GM11168 (cell line): ENCODE results near the gene TMEM51.

Source experiments
- in situ Hi-C: fragments of 300-500 bp; cut with MboI; formaldehyde crosslinking; loops from one replicate; pipeline ENCODE4 v1.12.0; 2022; ENCODE audit warnings: low sequenced_read_pairs; ENCODE audit not compliant: unreplicated experiment

TMEM51 gene

DNA sequence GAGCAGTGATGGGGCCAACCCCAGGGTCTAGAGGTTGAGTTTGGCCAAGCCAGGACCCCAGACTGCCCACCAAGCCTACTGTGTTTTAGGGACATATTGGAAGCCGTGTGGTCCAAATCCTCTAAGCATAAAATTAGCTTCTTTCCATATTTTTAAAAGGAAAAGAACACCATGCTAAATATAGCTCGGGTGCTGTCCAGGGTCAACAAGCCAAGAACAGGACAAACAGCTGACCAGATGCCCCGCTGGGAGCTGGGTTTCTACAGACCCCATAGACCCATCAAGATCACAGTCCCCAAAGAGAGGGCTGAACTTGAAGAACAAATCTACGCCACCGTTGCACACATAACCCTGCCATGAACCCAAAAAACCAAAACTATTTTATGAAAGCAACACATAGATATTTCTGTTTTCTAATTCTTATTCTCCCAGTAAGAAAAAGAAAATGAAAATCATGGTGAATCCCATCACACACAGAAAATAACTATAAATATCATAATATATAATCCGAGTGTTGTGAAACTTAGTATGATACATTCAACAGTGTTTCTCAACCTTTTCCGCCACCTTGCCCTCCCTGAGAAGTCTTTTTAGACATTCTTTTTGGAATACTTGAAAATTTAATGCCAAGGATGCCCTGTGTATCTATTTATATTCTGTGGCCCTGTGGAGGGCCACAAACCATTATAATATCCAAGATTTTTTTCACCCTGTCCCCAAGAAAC lies 57.3 kb downstream of the TMEM51 start:
- in situ Hi-C loops = no loop called here

GRCh38 chr1:15211424-15211823 lies 57.9 kb downstream of the TMEM51 start:
- in situ Hi-C loops = no loop called here

DNA sequence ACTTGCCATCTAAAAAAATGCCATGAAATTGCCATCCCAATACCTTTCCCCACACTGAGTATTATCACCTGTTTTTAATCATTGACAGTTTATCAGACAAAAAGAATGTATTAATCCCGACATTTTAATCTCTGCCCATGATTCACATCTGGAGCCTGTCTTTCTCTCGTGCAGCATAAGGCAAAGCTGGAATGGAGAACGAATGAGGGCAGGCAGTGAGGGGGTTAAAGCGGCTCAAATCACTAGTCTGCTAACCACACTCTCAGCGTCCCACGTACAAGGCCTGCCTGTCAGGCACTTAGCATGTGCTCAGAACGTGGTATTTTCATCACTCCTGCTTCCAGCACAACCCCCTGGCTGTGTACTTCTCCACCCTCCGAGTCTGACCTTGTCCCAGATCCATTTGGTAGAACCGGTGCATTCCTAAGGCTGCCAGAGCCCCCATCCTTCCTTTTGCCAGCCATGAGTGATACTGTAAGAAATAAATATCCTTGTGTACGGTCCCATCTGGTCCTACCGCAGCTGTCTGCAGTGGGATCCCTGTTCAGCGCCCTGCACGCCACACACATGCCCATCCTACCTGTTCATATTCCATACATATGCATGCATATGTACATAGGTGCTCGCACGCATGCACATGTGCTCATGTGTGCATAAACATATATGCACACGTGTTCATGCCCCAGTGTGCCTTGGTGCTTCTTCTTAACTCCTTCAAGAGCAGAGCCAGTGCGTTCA lies 58.8 kb downstream of the TMEM51 start:
- in situ Hi-C loops = no loop called here

DNA sequence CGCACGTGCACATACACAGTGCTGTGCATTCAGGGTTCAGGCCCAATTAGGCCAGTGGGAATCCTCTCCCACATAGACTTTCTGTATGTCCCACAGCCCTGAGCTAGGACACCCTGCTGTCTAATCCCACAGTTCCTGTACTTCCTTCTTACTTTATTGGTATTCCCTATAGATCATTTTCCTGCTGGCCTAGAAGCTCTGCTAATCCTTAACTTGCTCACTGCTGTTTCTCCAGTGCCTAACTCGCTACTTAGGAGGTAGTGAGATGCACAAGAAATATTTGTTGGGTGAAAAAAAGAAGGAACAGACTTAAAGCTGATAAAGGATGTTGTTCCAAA lies 59.4 kb downstream of the TMEM51 start:
- in situ Hi-C loops = no loop called here

GRCh38 chr1:15213341-15213821 lies 59.8 kb downstream of the TMEM51 start:
- in situ Hi-C loops = no loop called here

- in situ Hi-C loops = no loop called here
Observed at GRCh38 chr1:15214527-15214926, 61.0 kb downstream of the TMEM51 start.

DNA sequence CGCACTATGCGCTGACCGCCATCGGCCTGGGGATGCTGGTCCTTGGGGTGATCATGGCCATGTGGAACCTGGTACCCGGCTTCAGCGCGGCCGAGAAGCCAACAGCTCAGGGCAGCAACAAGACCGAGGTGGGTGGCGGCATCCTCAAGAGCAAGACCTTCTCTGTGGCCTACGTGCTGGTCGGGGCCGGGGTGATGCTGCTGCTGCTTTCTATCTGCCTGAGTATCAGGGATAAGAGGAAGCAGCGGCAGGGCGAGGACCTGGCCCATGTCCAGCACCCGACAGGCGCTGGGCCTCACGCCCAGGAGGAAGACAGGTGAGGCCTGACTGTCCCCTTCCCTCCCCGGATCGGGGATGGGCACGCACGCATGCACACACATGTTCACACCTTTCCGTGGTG lies 61.6 kb downstream of the TMEM51 start:
- in situ Hi-C loops = no loop called here

GRCh38 chr1:15217654-15218053 lies 64.1 kb downstream of the TMEM51 start:
- in situ Hi-C loops = no loop called here

DNA sequence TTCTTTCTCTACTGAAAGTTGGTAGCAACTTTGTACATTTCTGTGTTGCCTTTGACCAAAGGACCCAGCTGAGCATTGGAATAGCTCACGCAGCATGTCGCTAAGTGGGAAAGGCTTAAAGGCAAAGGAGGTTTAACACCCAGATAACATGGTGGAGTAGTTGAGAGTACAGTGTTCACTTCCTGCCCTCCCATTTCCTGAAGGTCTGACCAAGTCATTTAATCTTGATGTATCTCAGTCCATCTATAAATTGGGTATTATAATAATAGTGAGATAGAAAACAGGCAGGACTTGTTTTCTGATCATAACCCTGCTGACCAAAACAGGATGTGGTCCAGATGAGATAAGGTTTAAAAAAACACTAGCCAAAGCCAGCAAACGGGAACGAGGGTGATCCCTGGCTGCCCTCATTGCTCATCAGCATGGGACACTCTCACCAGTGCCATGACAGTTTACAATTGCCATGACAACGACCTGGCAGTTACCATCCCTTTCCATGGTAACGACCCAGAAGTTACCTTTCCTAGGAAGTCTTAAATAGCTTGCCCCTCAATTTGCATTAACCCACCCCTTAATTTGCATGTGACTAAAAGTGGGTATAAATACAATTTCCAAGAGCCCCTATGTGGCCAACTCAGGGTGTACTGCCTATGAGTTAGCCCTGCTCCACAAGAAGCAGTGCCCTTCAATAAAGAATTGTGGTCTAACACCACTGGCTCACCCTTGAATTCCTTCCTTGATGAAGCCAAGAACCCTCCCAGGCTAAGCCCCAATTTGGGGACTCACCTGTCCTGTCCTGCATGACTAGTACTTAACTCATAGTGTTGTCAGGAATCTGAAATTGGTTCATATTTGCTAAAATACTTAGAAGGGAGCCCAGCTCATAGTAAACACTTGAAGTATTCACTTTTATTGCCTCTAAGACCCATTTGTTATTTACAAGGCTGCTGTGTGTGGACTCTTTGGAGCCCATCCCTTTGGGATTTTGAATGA lies 65.0 kb downstream of the TMEM51 start:
- in situ Hi-C loops = no loop called here

DNA sequence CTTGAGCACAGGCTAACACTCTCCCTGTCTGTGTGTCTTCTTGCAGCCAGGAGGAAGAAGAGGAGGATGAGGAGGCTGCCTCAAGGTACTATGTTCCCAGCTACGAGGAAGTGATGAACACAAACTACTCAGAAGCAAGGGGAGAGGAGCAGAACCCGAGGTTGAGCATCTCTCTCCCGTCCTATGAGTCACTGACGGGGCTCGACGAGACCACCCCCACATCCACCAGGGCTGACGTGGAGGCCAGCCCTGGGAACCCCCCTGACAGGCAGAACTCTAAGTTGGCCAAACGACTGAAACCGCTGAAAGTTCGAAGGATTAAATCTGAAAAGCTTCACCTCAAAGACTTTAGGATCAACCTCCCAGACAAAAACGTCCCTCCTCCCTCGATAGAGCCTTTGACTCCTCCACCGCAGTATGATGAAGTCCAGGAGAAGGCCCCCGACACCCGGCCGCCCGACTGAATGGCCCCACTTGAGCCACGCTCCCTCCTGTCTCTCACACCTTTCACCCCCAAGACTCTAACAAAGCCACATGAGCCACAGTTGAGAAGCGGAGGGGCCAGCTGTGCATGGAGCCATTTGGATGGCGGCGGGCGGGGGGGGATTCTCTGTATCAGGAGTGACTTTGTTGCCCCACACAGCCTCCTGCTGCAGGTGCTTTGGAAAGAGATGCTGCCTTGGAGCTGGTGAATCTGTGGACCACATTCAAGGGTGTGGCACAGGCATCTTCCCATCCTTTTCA lies 65.9 kb downstream of the TMEM51 start:
- in situ Hi-C loops = no loop called here

DNA sequence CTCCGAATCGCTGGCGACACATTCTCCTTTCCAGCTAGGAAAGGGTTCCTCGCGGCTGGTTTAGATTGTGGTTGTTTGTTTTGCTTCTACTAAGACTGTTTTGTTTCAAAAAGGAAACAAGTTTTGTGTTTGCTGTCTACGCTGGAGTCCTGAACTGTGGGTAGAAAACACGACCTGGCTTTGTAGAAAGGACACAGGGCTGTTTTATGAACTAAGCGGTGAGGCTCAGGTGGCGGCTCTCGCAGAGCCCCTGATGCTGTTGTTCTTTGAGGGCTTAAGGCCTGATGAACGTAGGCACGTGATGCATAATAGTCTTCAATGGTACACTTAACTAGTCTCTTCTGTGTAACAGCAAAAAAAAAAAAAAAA lies 66.5 kb downstream of the TMEM51 start:
- in situ Hi-C loops = no loop called here

DNA sequence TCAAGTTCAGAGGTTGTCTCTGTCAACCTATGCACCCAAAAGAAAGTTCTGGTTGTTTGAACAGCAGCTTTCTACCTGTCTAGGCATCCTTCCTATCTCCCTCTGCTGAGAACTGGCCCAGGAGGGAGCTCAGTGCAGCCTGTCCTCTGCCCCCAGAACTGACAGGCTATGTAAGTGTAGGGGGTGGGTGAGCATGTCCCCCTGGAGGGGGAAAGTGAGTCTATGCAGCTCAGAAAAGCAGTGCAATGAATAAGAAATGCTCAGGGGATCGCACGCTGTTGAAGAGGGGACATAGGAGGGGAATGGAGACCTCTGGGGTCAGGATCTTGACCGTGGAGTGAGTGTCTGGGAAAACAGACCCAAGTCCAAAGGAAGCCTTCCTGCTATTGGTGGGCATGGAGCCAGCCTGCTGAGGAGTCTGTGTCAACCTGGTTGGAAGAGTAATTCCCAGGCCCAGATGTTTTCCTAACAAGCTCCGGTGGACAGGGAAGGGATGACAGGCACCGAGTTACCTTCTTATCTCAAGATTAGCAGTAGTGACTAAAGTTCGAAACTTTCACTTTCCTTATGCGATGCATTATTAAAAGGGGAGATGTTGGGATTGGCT lies 67.4 kb downstream of the TMEM51 start:
- in situ Hi-C loops = no loop called here

GRCh38 chr1:15222653-15223303 lies 69.2 kb downstream of the TMEM51 start:
- in situ Hi-C loops = no loop called here

DNA sequence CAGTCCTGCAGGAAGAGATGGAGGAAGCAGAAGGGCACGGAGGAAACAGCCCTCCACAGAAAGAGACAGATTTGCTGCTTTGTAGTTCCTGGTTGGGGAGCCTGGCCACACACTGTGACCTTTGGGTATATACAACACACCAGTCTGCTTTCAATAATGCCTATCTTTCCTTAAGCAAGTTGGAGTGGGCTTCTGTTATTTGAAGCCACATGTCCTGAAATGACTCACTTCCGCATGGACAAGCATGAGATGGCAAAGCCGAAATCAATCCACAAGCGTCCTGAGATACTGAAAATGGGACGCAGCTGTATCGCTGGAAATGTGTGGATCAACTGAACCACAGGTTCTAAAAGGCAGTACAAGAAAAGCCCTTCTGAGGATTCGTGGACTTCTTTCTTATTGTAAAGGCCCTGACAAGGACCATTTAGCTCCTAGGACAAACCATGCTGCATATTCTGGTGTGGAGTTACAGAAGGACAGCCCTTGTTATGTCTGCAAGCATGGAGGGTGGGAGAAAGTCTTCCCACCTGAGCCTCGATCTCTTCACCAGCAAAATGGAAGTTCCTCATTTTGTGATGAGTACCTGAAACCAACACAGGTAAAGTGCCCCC lies 70.8 kb downstream of the TMEM51 start:
- in situ Hi-C loops = no loop called here

DNA sequence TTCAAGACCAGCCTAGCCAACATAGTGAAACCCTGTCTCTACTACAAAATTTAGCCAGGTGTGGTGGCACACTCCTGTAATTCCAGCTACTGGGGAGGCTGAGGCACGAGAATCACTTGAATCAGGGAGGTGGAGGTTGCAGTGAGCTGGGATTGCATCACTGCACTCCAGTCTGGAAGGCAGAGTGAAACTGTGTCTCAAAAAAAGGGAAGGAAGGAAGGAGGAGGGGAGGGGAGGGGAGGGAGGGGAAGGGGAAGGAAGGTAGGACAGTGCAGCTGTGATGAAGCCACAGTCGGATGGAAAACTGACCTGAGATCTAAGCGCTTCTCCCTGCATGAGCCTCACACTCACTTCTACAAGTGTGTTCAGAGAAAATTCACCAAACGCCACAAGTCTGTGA lies 71.4 kb downstream of the TMEM51 start:
- in situ Hi-C loops = no loop called here

- in situ Hi-C loops = no loop called here
Observed at GRCh38 chr1:15225461-15225860, 71.9 kb downstream of the TMEM51 start.

GRCh38 chr1:15226388-15227255 lies 73.1 kb downstream of the TMEM51 start:
- in situ Hi-C loops = no loop called here

GRCh38 chr1:15229707-15230131 lies 76.2 kb downstream of the TMEM51 start:
- in situ Hi-C loops = no loop called here
